Activated T-helper 17 cell treated with anti-CD3 and anti-CD28 coated beads, Interleukin-2, amount 50 U/mL, for 72 hours (primary cell): ENCODE results near the gene CARNS1. TPM values are rescaled to one million over a fixed set of nuclear protein-coding genes. Genes with fewer than 3 reads are reported as not detected.

ENCODE experiments used
- ATAC-seq: fragments of 150-1000 bp; cut with Tn5 transposase; replicated peaks from 2 replicates; pipeline ENCODE4 v1.10.0; 2021; ENCODE audit warnings: mild to moderate bottlenecking, moderate library complexity
- H3K27ac Mint-ChIP-seq: one replicate; pipeline ENCODE4 v1.8.0; 2022; ENCODE audit warnings: mixed read lengths
- H3K27me3 Mint-ChIP-seq: one replicate; pipeline ENCODE4 v1.8.0; 2022; ENCODE audit warnings: mixed read lengths
- H3K36me3 Mint-ChIP-seq: one replicate; pipeline ENCODE4 v1.8.0; 2022; ENCODE audit warnings: low read depth, mild to moderate bottlenecking, mixed read lengths
- H3K4me1 Mint-ChIP-seq: one replicate; pipeline ENCODE4 v1.8.0; 2022; ENCODE audit warnings: mixed read lengths
- H3K4me3 Mint-ChIP-seq: one replicate; pipeline ENCODE4 v1.8.0; 2022; ENCODE audit warnings: mild to moderate bottlenecking, mixed read lengths
- H3K9me3 Mint-ChIP-seq: one replicate; pipeline ENCODE4 v1.8.0; 2022; ENCODE audit warnings: mixed read lengths
- total RNA-seq, 2 donors: library from RNA; stranded (reverse); gene quantifications; one replicate each; pipeline ENCODE4 v1.2.3, GENCODE V29; 2022

The CARNS1 gene
- total RNA-seq, 2 donors from 2014 or later = 2.0 to 10.6 TPM

GRCh38 chr11:67384851-67385366, 30.6 kb upstream of the CARNS1 start:
- peaks cover 15% of the 10 kb centered on the region for H3K4me1 Mint-ChIP-seq
- no peak overlapping the region for H3K4me3 Mint-ChIP-seq
- H3K27me3 Mint-ChIP-seq = no peaks in the 10 kb centered on the region
- no peaks in the 10 kb centered on the region for H3K36me3 Mint-ChIP-seq
- no peak for ATAC-seq
- no peaks in the 10 kb centered on the region for H3K9me3 Mint-ChIP-seq
- H3K27ac Mint-ChIP-seq = no peak overlapping the region

- Mint-ChIP-seq H3K27ac (no peak overlapping the region), H3K36me3 (no peaks in the 10 kb centered on the region), H3K4me1 (peaks cover 15% of the 10 kb centered on the region), H3K4me3 (no peak overlapping the region), H3K9me3 (no peaks in the 10 kb centered on the region), H3K27me3 (no peaks in the 10 kb centered on the region)
- no peak for ATAC-seq
Observed at GRCh38 chr11:67387069-67387468, 28.4 kb upstream of the CARNS1 start.

GRCh38 chr11:67387518-67387917, 28.0 kb upstream of the CARNS1 start:
- no peaks in the 10 kb centered on the region for H3K9me3 Mint-ChIP-seq
- H3K27me3 Mint-ChIP-seq = no peaks in the 10 kb centered on the region
- no peak overlapping the region for H3K4me3 Mint-ChIP-seq
- H3K4me1 Mint-ChIP-seq = peaks cover 13% of the 10 kb centered on the region
- ATAC-seq = no peak
- H3K36me3 Mint-ChIP-seq = peaks cover 4% of the 10 kb centered on the region
- H3K27ac Mint-ChIP-seq = no peak overlapping the region

- Mint-ChIP-seq H3K36me3 (peaks cover 18% of the 10 kb centered on the region), H3K4me1 (peaks cover 15% of the 10 kb centered on the region)
- ATAC-seq = peak; percentile 58
Observed at GRCh38 chr11:67389477-67389876, 26.0 kb upstream of the CARNS1 start.

GRCh38 chr11:67390947-67391303, 24.6 kb upstream of the CARNS1 start:
- Mint-ChIP-seq H3K4me1 (peaks cover 15% of the 10 kb centered on the region), H3K36me3 (peaks cover 27% of the 10 kb centered on the region), H3K27me3 (no peaks in the 10 kb centered on the region), H3K9me3 (no peaks in the 10 kb centered on the region), H3K27ac (peak overlapping the region; percentile 88), H3K4me3 (peak overlapping the region; percentile 89)
- no peak for ATAC-seq

More at GRCh38 chr11:67389477-67389876, 26.0 kb upstream of the CARNS1 start:
- no peaks in the 10 kb centered on the region for H3K27me3 Mint-ChIP-seq
- no peaks in the 10 kb centered on the region for H3K9me3 Mint-ChIP-seq
- peak overlapping the region; percentile 74 for H3K27ac Mint-ChIP-seq
- H3K4me3 Mint-ChIP-seq = peak overlapping the region; percentile 70

- Mint-ChIP-seq H3K4me3 (peak within 1 kb of the TSS; percentile 89), H3K9me3 (no peaks in the 10 kb centered on the region), H3K36me3 (peaks cover 33% of the 10 kb centered on the region), H3K4me1 (peaks cover 15% of the 10 kb centered on the region), H3K27ac (peak within 1 kb of the TSS; percentile 88), H3K27me3 (no peaks in the 10 kb centered on the region)
- ATAC-seq = peak; percentile 83
Observed at GRCh38 chr11:67391304-67392182, 23.9 kb upstream of the CARNS1 start, which contains the start of gene RAD9A. TSS of gene RAD9A (plus strand) at chr11:67391986. CDS start at chr11:67392045, 59 bp downstream.

- H3K4me1 Mint-ChIP-seq = peaks cover 19% of the 10 kb centered on the region
- peaks cover 40% of the 10 kb centered on the region for H3K36me3 Mint-ChIP-seq
- peak overlapping the region; percentile 89 for H3K4me3 Mint-ChIP-seq
- no peaks in the 10 kb centered on the region for H3K27me3 Mint-ChIP-seq
- H3K9me3 Mint-ChIP-seq = no peaks in the 10 kb centered on the region
- H3K27ac Mint-ChIP-seq = peak overlapping the region; percentile 86
- peak; percentile 23 for ATAC-seq
Observed at GRCh38 chr11:67392183-67392715, 23.2 kb upstream of the CARNS1 start.

- H3K4me3 Mint-ChIP-seq = peak overlapping the region; percentile 89
- no peaks in the 10 kb centered on the region for H3K27me3 Mint-ChIP-seq
- H3K36me3 Mint-ChIP-seq = peaks cover 51% of the 10 kb centered on the region
- no peak for ATAC-seq
- H3K27ac Mint-ChIP-seq = no peak overlapping the region
- H3K4me1 Mint-ChIP-seq = peaks cover 25% of the 10 kb centered on the region
- no peaks in the 10 kb centered on the region for H3K9me3 Mint-ChIP-seq
Observed at GRCh38 chr11:67393437-67393836, 22.0 kb upstream of the CARNS1 start.

GRCh38 chr11:67393990-67394389, 21.5 kb upstream of the CARNS1 start:
- Mint-ChIP-seq H3K27ac (no peak overlapping the region), H3K27me3 (no peaks in the 10 kb centered on the region), H3K4me1 (peaks cover 24% of the 10 kb centered on the region), H3K36me3 (peaks cover 57% of the 10 kb centered on the region), H3K9me3 (no peaks in the 10 kb centered on the region), H3K4me3 (peak overlapping the region; percentile 89)
- no peak for ATAC-seq

GRCh38 chr11:67395555-67396258, 19.8 kb upstream of the CARNS1 start:
- Mint-ChIP-seq H3K36me3 (peaks cover 74% of the 10 kb centered on the region), H3K9me3 (no peaks in the 10 kb centered on the region), H3K4me1 (peaks cover 15% of the 10 kb centered on the region), H3K27ac (no peak overlapping the region), H3K27me3 (no peaks in the 10 kb centered on the region), H3K4me3 (no peak overlapping the region)
- no peak for ATAC-seq

- Mint-ChIP-seq H3K27me3 (no peaks in the 10 kb centered on the region), H3K4me3 (no peak overlapping the region), H3K36me3 (peaks cover 77% of the 10 kb centered on the region), H3K4me1 (peaks cover 15% of the 10 kb centered on the region), H3K9me3 (no peaks in the 10 kb centered on the region), H3K27ac (peak overlapping the region; percentile 87)
- no peak for ATAC-seq
Observed at GRCh38 chr11:67396259-67396581, 19.3 kb upstream of the CARNS1 start.

GRCh38 chr11:67396587-67397389, 18.7 kb upstream of the CARNS1 start:
- Mint-ChIP-seq H3K4me3 (peak overlapping the region; percentile 52), H3K9me3 (no peaks in the 10 kb centered on the region), H3K27ac (peak overlapping the region; percentile 87), H3K4me1 (peaks cover 15% of the 10 kb centered on the region), H3K27me3 (no peaks in the 10 kb centered on the region), H3K36me3 (peaks cover 77% of the 10 kb centered on the region)
- no peak for ATAC-seq

- H3K4me1 Mint-ChIP-seq = peaks cover 13% of the 10 kb centered on the region
- no peak for ATAC-seq
- peaks cover 73% of the 10 kb centered on the region for H3K36me3 Mint-ChIP-seq
- no peaks in the 10 kb centered on the region for H3K9me3 Mint-ChIP-seq
- peak overlapping the region; percentile 52 for H3K4me3 Mint-ChIP-seq
- H3K27me3 Mint-ChIP-seq = no peaks in the 10 kb centered on the region
- H3K27ac Mint-ChIP-seq = peak overlapping the region; percentile 87
Observed at GRCh38 chr11:67397536-67397935, 17.9 kb upstream of the CARNS1 start.
